ENCODE data around the gene KRCC1. TPM values are rescaled to one million over a fixed set of nuclear protein-coding genes. Genes with fewer than 3 reads are reported as not detected.

KRCC1 gene
- total RNA-seq, 2 experiments from 2014 or later: 3.0 to 3.2 TPM

DNA sequence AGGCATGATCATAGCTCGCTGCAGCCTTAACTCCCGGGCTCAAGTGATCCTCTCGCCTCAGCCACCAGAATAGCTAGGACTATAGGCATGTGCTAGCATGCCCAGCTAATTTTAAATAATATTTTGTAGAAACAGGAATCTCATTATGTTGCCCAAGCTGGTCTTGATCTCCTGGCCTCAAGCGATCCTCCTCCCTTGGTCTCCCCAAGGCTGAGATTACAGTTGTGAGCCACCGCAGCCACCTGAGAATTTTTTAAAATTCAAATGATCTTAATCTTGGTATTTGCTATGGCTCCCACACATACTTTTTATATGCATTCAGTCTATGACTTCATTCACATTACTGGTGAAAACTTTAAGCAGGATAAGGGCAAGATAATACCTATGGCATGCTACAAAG is 13.1 kb downstream of the KRCC1 start:
- no peak for TF ChIP-seq CTCF (IDR thresholded peaks at IDR 0.05)
- peaks cover 41% of the 10 kb centered on the region for H3K4me1 Mint-ChIP-seq (ENCODE audit: low read depth)
- Histone ChIP-seq H3K27me3 (ENCODE audit: control insufficient read depth in 1 of 2, insufficient read depth in 2 of 2, low read length in 2 of 2) (no peaks in the 10 kb centered on the region), H3K4me3 (ENCODE audit: low read length) (no peak overlapping the region), H3K27ac (ENCODE audit: low read depth in 1 of 2, low read length in 2 of 2) (no peak overlapping the region), H3K9me3 (ENCODE audit: control insufficient read depth in 1 of 2, insufficient read depth in 1 of 2, low read length in 2 of 2) (no peaks in the 10 kb centered on the region), H3K4me1 (ENCODE audit: insufficient read depth, low read length) (no peaks in the 10 kb centered on the region), H3K36me3 (ENCODE audit: insufficient read depth, low read length) (peaks cover 3% of the 10 kb centered on the region)
- intact Hi-C loops (cut with DNase I, micrococcal nuclease): no loop called here
- no peaks in the 10 kb centered on the region for H3K36me3 Mint-ChIP-seq (ENCODE audit: low read depth)
- ChIA-PET CTCF (interaction anchor here (1.0 kb wide), 1 partner anchor 18 kb away, joined by 4 read pairs; no protein-coding TSS in a partner anchor), POLR2A (interaction anchor here (1.0 kb wide), 1 partner anchor 12 kb away, joined by 3 read pairs; no protein-coding TSS in a partner anchor)
- no peaks in the 10 kb centered on the region for H3K9me3 Mint-ChIP-seq
- no peak for DNase-seq
- no peaks in the 10 kb centered on the region for H3K27me3 Mint-ChIP-seq
- H3K27ac Mint-ChIP-seq: no peak overlapping the region
- H3K4me3 Mint-ChIP-seq: no peak overlapping the region
- no peak for ATAC-seq (ENCODE audit: poor library complexity)

- Histone ChIP-seq H3K36me3 (ENCODE audit: insufficient read depth, low read length) (peaks cover 20% of the 10 kb centered on the region), H3K27me3 (ENCODE audit: control insufficient read depth in 1 of 2, insufficient read depth in 2 of 2, low read length in 2 of 2) (no peaks in the 10 kb centered on the region), H3K4me1 (ENCODE audit: insufficient read depth, low read length) (no peaks in the 10 kb centered on the region), H3K4me3 (ENCODE audit: low read length) (no peak overlapping the region), H3K9me3 (ENCODE audit: control insufficient read depth in 1 of 2, insufficient read depth in 1 of 2, low read length in 2 of 2) (no peaks in the 10 kb centered on the region), H3K27ac (ENCODE audit: low read depth in 1 of 2, low read length in 2 of 2) (no peak overlapping the region)
- Mint-ChIP-seq H3K4me1 (ENCODE audit: low read depth) (peaks cover 48% of the 10 kb centered on the region), H3K9me3 (no peaks in the 10 kb centered on the region), H3K27ac (no peak overlapping the region), H3K27me3 (no peaks in the 10 kb centered on the region), H3K36me3 (ENCODE audit: low read depth) (peaks cover 31% of the 10 kb centered on the region), H3K4me3 (no peak overlapping the region)
- ATAC-seq (ENCODE audit: poor library complexity): no peak
- ChIA-PET CTCF (no interaction called here), POLR2A (interaction anchor here (0.6 to 1.0 kb wide), 2 partner anchors 15 to 22 kb away, joined by 3 read pairs; partner anchors contain the start of gene RNU2-63P)
- no peak for DNase-seq
- TF ChIP-seq CTCF (IDR thresholded peaks at IDR 0.05): no peak
- intact Hi-C loops (cut with DNase I, micrococcal nuclease): no loop called here
Measured at GRCh38 chr2:88038263-88039105, 17.1 kb downstream of the KRCC1 start.

GRCh38 chr2:88036606-88037005 is 19.0 kb downstream of the KRCC1 start:
- no peaks in the 10 kb centered on the region for H3K4me1 ChIP-seq (ENCODE audit: insufficient read depth, low read length)
- no peak for TF ChIP-seq CTCF (IDR thresholded peaks at IDR 0.05)
- ChIA-PET POLR2A (interaction anchor here (1.1 to 1.3 kb wide), 2 partner anchors 9 to 13 kb away, joined by 3 to 4 read pairs; no protein-coding TSS in a partner anchor), CTCF (interaction anchor here (1.3 kb wide), 1 partner anchor 24 kb away, joined by 3 read pairs; no protein-coding TSS in a partner anchor)
- intact Hi-C loops (cut with DNase I, micrococcal nuclease): no loop called here
- H3K27ac Mint-ChIP-seq: no peak overlapping the region
- no peaks in the 10 kb centered on the region for H3K27me3 Mint-ChIP-seq
- H3K27me3 ChIP-seq (ENCODE audit: control insufficient read depth in 1 of 2, insufficient read depth in 2 of 2, low read length in 2 of 2): no peaks in the 10 kb centered on the region
- peaks cover 32% of the 10 kb centered on the region for H3K36me3 ChIP-seq (ENCODE audit: insufficient read depth, low read length)
- no peak overlapping the region for H3K27ac ChIP-seq (ENCODE audit: low read depth in 1 of 2, low read length in 2 of 2)
- H3K9me3 Mint-ChIP-seq: no peaks in the 10 kb centered on the region
- H3K4me1 Mint-ChIP-seq (ENCODE audit: low read depth): peaks cover 42% of the 10 kb centered on the region
- H3K9me3 ChIP-seq (ENCODE audit: control insufficient read depth in 1 of 2, insufficient read depth in 1 of 2, low read length in 2 of 2): no peaks in the 10 kb centered on the region
- H3K4me3 Mint-ChIP-seq: no peak overlapping the region
- no peak for DNase-seq
- H3K4me3 ChIP-seq (ENCODE audit: low read length): no peak overlapping the region
- no peak for ATAC-seq (ENCODE audit: poor library complexity)
- peaks cover 47% of the 10 kb centered on the region for H3K36me3 Mint-ChIP-seq (ENCODE audit: low read depth)

Measured in CD4-positive, alpha-beta T cell (primary cell).